KOPT-K1 (cell line): ENCODE data around the gene NCK2.
"Not testable (repeated sequence)": the region's sequence is repeated elsewhere in the genome, so short reads cannot be mapped to it uniquely, and the experiment has no call there.

Experiments used
- H3K27ac ChIP-seq: fragments of 200-600 bp; sonication (generic); 2 replicates; pipeline ENCODE4 v1.5.1; 2016; ENCODE audit warnings: antibody characterized with exemption, mild to moderate bottlenecking, low read depth, low read length; ENCODE audit not compliant: poor library complexity, severe bottlenecking
- H3K36me3 ChIP-seq: fragments of 200-600 bp; sonication (generic); 2 replicates; pipeline ENCODE4 v1.5.1; 2017; ENCODE audit warnings: antibody characterized with exemption, mild to moderate bottlenecking, low read length, moderate library complexity; ENCODE audit not compliant: insufficient read depth
- H3K9me3 ChIP-seq: fragments of 200-600 bp; sonication (generic); 2 replicates; pipeline ENCODE4 v1.5.1; 2017; ENCODE audit warnings: antibody characterized with exemption, low read length, mild to moderate bottlenecking; ENCODE audit not compliant: insufficient read depth, poor library complexity, severe bottlenecking

NCK2 gene

GRCh38 chr2:105746177-105747080 lies 1.7 kb downstream of the NCK2 start:
- Histone ChIP-seq H3K36me3 (peaks cover 25% of the 10 kb centered on the region; the same call in 1 of the 2 replicates), H3K9me3 (no peaks in the 10 kb centered on the region), H3K27ac (peak overlapping the region; percentile 77)

DNA sequence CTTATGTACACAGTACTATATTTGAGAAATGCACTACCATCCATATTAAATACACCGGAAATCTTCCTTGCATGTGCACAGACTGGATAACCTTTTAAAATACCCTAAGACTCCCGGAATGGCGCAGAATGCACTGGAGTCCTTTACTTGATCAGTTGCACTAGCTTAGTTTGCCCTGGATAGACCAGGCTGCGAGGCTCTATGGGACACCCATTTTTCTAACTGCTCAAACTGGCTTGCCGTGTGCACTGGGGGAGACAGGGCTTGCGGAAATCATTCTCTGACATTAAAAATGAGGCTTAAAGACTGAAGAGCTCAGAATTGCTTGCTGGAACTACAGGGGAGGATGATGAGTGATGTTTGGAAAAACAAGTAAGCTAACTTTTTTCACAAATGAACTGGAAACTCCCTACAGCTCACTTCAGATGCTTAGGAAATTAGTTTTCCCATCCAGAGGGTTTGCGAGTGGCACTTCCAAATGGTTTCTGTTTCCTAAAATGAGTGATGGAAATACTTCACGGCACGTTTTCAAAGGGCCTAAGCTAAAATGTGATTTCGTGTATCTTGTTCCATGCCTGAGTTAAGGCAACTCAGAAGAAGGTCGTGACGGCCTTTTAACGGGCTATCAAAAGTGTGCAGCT lies 2.7 kb downstream of the NCK2 start:
- H3K36me3 ChIP-seq: peaks cover 25% of the 10 kb centered on the region; the same call in 1 of the 2 replicates
- no peak overlapping the region for H3K27ac ChIP-seq
- H3K9me3 ChIP-seq: no peaks in the 10 kb centered on the region

DNA sequence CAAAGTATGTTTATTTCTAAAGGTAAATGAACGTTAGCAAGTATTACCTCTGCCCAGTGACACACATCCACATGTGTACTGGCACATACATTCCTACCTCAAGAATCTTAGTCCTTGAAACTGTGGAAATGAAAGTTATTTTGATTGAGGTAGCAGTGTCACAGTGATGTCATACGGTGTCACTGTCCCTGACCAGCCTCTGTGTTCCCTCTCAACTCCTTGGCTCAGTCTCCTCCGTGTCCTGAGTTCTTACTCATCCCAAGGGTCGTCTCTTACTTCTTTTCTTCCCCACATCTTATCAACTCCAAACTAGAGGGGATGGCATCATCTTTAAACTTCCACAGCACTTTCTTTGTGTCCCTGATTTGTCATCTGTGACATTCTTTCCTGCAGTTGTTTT lies 3.3 kb downstream of the NCK2 start:
- Histone ChIP-seq H3K27ac (no peak overlapping the region), H3K36me3 (peaks cover 31% of the 10 kb centered on the region; the same call in 1 of the 2 replicates)

GRCh38 chr2:105748566-105748965 lies 3.9 kb downstream of the NCK2 start:
- Histone ChIP-seq H3K9me3 (no peaks in the 10 kb centered on the region), H3K36me3 (peaks cover 34% of the 10 kb centered on the region; the same call in 1 of the 2 replicates), H3K27ac (no peak overlapping the region)

More for the DNA sequence above, 3.3 kb downstream of the NCK2 start:
- H3K9me3 ChIP-seq: no peaks in the 10 kb centered on the region

DNA sequence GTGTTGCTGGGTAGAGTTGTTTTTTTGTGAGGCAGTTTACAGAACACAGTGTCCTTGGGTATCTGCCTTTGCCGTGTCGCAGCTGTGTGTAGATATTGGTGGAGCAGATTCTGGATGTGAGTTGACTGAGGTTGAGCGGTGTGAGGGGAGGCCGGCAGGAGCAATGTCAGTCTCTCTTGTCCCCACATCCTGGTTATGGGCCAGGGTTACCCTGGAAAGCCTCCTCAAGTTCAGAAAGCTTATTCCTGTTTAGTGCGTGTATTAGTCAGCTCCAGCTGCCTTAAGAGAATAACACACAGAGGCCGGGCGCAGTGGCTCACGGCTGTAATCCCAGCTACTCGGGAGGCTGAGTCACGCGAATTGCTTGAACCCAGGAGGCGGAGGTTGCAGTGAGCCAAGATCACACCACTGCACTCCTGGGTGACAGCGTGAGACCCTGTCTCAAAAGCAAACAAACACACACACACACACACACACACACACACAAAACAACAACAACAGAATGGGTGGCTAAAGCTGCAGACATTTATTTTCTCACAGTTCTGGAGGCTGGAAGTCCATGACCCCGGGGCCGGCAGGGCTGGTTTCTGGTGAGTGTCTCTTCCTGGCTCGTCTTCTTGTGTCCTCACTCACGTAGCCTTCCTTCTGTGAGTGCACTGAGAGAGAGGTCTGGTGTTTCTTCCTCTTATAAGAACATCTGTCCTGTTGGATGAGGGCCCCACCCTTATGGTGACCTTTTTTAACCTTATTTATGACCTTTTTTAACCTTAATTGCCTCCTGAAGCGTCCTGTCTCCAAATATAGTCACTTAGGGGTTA lies 5.1 kb downstream of the NCK2 start:
- Histone ChIP-seq H3K36me3 (peaks cover 34% of the 10 kb centered on the region; the same call in 1 of the 2 replicates), H3K27ac (no peak overlapping the region)

DNA sequence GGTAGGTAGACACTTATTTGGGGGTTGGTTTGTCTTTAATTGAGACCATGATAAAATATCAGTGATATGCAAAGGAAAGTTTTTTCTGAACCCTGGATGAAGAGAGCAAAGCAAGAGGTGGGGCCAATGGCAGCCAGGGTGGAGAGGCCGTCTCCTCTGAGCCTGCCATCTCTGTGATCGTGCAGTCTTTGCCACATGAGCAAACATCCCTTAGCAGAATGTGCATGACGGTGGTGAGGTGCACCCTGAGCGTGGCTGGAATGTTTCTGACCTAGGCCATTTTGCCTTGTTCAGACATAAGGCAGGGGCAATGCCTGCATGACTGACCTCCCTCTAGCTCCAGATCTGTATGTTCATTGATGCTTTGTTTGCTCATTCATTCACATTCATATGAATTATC lies 6.0 kb downstream of the NCK2 start:
- no peaks in the 10 kb centered on the region for H3K9me3 ChIP-seq
- H3K27ac ChIP-seq: no peak overlapping the region
- H3K36me3 ChIP-seq: peaks cover 34% of the 10 kb centered on the region; the same call in 1 of the 2 replicates

More for the DNA sequence above, 5.1 kb downstream of the NCK2 start:
- H3K9me3 ChIP-seq: no peaks in the 10 kb centered on the region

DNA sequence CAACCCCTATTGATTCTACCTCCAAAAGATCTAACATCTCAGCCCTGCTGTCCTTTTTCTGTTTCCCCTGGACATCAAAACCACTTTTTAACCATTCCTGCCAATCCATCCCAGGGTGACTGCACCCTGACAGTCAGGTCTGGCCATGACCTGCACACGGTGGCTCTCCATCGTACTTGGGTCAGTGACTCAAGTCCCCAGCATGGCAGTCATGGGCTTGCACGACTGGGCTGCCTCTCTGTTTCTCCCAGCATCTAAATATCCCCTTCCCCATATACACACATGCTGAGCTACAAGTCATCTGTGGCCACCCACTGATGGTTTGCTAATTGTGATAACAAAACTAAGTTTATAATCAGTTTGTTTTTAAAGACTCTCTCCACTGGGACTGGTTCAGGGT lies 6.6 kb downstream of the NCK2 start:
- peaks cover 34% of the 10 kb centered on the region; the same call in 1 of the 2 replicates for H3K36me3 ChIP-seq
- H3K27ac ChIP-seq: no peak overlapping the region
- no peaks in the 10 kb centered on the region for H3K9me3 ChIP-seq

GRCh38 chr2:105752691-105753358 lies 8.1 kb downstream of the NCK2 start:
- H3K27ac ChIP-seq: peak overlapping the region; percentile 56
- H3K36me3 ChIP-seq: peaks cover 20% of the 10 kb centered on the region; the same call in 1 of the 2 replicates
- no peaks in the 10 kb centered on the region for H3K9me3 ChIP-seq

DNA sequence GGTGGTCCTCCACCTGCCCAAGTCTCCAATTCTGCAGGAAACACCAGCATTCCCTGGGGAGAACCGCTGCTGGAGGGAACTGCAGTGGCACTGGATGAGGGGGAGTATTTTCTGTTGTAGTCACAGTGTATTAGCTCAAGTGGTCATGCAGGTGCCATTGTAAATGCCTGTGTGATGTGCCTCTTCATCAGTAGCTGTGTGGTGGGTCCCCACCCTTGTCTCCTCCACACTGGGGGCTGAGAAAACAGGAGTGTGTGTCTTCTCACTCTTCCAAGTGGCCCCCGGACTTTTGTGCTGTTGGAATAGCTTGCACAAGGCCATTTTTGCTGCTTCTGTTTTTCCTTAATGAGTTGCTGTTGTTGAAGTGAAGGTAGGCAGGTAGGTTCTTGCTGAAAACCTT lies 8.7 kb downstream of the NCK2 start:
- H3K9me3 ChIP-seq: no peaks in the 10 kb centered on the region
- peak overlapping the region; percentile 56 for H3K27ac ChIP-seq

DNA sequence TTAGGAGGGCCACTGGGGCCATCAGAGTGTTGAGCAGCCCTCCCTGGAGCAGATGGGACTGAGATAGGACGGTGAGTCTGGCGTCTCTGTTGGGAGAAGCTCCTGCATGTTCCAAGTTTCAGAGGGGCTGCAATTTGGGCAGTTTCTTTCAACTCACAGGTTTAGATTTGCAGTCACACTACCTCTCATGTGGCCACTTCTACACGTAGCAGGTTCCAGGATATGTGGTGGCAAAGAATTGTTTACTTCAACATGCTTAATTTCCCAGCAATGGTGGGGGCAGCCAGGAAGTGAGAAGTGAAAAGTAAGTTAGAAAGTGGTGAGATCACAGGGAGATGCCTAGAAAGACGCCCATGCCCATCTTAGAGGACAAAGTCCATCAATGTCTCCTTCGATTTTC lies 9.3 kb downstream of the NCK2 start:
- Histone ChIP-seq H3K36me3 (peaks cover 10% of the 10 kb centered on the region; the same call in 1 of the 2 replicates), H3K9me3 (no peaks in the 10 kb centered on the region), H3K27ac (peak overlapping the region; percentile 56)

More for the DNA sequence above, 8.7 kb downstream of the NCK2 start:
- peaks cover 15% of the 10 kb centered on the region; the same call in 1 of the 2 replicates for H3K36me3 ChIP-seq

GRCh38 chr2:105754994-105755393 lies 10.3 kb downstream of the NCK2 start:
- Histone ChIP-seq H3K27ac (peak overlapping the region; percentile 56), H3K9me3 (no peaks in the 10 kb centered on the region), H3K36me3 (0 out of 2 replicates have a peak, but pooled peaks cover 9% of the 10 kb centered on the region)

GRCh38 chr2:105755895-105756294 lies 11.2 kb downstream of the NCK2 start:
- Histone ChIP-seq H3K36me3 (0 out of 2 replicates have a peak, but pooled peaks cover 9% of the 10 kb centered on the region), H3K27ac (peak overlapping the region; percentile 56), H3K9me3 (no peaks in the 10 kb centered on the region)

DNA sequence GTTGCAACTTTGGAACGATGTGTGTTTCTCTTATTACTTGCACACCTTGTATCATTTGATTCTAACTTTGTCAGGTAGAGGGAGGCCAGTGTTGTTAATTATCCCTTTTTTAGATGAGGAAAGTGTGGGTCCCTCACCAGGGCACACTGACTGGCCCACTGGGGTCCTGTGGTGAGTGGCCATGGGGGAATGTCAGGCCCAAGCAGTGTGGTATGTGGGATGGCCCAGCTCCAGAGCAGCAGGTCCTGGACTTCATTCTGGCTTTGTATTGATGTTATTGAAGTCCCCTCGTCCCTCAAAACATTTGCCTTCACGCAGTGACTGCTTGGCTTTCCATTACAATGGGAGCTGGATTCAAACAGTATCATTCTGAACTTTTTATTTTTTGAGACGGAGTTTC lies 11.7 kb downstream of the NCK2 start:
- Histone ChIP-seq H3K36me3 (0 out of 2 replicates have a peak, but pooled peaks cover 9% of the 10 kb centered on the region), H3K9me3 (no peaks in the 10 kb centered on the region), H3K27ac (peak overlapping the region; percentile 56)

GRCh38 chr2:105756865-105757264 lies 12.2 kb downstream of the NCK2 start:
- not testable (repeated sequence) for H3K36me3 ChIP-seq, H3K9me3 ChIP-seq, H3K27ac ChIP-seq
